Inflammatory macrophage treated with lipopolysaccharide for 1 hour (primary cell): ENCODE data around the gene ALDH4A1.
"Not testable (repeated sequence)": the region's sequence is repeated elsewhere in the genome, so short reads cannot be mapped to it uniquely, and the experiment has no call there.

Experiments
- DNase-seq, 2 donors: peaks; one replicate each; pipeline ENCODE4 v3.0.0-alpha.2; 2020 to 2022

ALDH4A1 gene

GRCh38 chr1:18875107-18875795, 27.1 kb downstream of the ALDH4A1 start:
- DNase-seq, result peak; percentile 51 to 80

DNA sequence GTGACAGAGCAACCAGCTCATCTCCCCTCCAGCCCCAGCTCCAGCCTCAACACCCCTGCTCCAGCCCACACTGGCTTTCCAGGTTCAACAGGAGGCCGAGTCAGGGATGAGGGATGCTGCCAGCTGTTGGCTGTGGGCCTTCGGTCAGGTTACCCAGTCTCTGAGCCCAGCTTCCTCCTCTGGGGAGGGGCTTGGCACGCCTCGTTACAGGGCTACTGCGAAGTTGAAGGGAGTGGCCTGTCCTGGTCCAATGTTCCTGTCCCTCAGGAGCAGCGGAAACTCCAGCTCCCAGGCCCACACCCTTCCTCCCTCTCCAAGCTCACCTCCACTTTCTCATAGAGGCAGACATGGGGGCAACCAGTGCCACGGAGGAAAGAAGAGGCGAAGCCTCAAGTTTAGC, 27.8 kb downstream of the ALDH4A1 start:
- no peak for DNase-seq

- no peak for DNase-seq
These were observed 28.3 kb downstream of the ALDH4A1 start for GRCh38 chr1:18874036-18874435.

- DNase-seq, result no peak
These were observed 30.2 kb downstream of the ALDH4A1 start for GRCh38 chr1:18872071-18872611.

DNA sequence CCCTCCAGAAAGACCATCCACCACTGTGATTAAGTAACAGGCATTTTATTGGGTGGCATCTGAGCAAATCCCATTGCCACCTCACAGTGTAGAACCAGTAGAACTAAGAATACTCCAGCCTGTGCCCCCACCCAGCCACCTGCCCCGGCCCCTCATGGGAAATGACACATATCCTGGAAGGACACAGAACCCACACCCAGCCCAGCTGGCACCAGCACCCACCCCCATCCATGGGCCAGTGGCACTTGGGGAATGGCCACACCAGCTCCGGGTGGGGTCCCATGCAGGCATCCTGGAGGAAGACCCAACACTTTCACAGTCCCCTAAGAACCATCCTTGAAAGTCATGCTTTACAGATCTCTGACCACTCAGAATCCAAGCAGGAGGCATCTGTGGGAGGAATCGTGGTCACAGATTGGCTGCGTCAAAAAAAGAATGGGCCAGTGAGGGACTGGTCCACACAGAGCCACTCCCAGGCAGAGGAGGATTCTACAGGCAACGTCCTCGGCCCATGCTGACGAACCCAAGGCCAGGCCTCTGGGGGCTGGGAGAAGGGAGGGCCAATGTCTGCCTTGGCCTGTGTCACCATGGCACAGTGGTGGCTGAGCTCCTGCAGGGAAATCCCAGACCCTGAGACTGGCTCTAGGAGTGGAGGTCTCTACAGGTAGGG, 30.8 kb downstream of the ALDH4A1 start:
- no peak for DNase-seq

DNA sequence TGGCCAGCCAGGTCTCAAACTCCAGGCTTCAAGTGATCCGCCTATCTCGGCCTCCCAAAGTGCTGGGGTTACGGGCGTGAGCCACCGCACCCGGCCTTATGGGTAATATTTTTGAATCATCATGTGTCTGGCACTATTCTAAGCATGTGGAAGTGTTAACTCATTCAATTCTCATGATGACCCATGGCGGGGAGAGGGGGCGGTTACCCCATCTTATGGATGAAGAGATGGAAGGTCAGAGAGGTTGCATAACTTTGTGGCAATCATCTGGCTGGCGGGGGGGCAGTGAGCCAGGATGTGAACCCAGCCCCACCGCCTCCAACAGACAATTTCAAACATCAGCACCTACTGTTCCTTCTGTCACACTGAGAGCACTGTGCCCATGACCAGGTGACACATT, 31.4 kb downstream of the ALDH4A1 start:
- DNase-seq, result peak in 1 of 2 donors; percentile 3

- DNase-seq, result not testable (repeated sequence)
These were observed 31.8 kb downstream of the ALDH4A1 start for GRCh38 chr1:18870595-18870865.

DNA sequence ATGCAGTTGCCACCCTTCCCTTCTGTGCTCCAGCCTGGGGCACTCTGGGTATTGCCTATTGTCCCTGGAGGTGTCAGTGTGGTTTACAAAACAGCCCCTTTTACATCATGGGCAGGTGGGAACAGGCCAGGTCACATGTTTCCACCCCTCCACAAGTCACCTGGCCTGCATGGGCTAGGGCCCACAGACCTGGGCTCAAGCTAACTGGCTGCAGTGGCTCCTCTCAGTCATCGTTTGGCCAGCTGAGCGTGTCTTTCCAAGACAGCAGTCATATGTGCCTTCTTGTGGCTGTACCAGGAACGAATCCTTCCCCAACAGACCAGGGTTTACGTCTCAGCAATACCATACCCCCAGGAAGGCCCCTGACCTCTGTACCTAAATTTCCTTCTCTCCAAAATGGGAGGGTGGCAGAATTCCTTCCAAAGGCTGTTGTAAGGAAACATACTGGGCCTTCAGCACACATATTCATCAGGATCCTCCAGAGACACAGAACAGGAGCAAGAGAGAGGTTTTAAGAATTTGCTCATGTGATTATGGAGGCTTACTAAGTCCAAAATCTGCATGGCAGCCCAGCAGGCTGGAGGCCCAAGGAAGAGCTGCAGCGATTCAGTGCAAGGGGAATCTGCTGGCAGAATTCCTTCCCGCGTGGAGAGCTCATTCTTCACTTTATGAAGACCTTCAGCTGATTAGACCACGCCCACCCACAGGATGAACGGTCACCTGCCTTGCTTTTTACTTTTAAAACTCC, 32.3 kb downstream of the ALDH4A1 start:
- DNase-seq, result no peak

DNA sequence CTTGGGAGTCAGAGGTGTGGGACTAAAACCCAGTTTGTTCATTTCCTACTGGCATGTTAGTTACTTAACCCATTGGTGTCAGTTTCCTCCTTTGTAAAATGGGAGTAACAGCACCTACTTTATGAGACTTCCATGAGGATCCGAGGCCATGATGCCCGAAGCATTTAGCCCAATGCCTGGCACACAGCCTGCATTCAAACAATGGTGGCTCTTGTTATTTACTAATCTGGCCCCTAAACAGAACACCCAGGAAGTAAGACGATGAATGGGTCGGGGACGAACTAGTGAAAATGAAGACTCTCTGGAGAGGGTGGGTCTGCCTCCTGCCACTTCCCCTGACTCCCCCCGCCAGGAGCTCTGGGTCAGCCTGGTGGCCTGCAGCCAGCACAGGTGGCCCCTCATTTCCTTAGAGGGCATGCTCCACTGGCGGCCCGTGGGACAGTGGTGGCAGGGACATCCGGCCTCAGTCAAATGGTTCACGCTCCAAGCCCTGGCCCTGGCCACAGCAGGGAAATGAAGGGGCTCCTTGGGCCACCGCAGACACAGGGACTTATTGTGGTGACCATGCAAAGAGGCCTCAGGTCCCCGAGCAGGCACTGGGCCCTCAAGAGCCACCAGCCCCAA, 33.4 kb downstream of the ALDH4A1 start:
- no peak for DNase-seq

DNA sequence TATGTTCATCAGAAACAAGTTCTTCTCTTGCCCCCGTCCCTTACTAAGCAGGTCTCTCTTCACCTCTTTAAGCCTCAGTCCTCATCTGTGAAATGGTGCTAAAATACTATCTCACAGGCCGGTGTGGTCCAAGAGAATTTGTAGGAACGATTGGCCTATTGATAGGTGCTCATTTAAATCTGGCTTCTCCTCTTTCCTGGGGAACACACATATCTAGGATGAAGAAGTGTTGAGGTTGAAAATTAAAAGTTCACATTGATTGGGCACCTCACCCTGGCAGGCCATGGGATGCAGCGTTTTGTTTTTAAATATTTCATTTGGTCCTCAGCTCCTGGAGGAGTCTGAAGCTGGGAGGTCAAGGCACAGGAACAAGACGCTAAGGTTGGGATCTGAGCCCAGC, 34.0 kb downstream of the ALDH4A1 start:
- DNase-seq, result no peak

DNA sequence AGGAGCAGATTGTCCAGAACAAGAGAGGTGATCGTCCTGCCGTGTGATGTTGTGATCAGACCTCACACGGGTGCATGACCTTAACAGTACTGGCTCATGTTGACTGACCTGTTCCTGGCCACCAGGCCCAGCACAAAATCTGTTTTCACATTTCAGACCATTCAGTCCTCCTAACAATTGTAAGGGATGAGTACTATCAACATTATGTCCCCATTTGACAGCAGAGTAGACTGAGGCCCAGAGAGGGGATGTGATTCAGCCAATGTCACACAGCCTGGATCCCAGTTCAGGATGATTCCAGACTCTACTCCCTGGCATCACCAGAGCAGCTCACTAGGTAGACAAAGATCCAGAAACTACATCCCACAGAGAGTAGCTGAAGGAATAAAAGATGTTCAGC, 35.5 kb downstream of the ALDH4A1 start:
- DNase-seq, result no peak

GRCh38 chr1:18866314-18866713, 36.0 kb downstream of the ALDH4A1 start:
- DNase-seq, result no peak

DNA sequence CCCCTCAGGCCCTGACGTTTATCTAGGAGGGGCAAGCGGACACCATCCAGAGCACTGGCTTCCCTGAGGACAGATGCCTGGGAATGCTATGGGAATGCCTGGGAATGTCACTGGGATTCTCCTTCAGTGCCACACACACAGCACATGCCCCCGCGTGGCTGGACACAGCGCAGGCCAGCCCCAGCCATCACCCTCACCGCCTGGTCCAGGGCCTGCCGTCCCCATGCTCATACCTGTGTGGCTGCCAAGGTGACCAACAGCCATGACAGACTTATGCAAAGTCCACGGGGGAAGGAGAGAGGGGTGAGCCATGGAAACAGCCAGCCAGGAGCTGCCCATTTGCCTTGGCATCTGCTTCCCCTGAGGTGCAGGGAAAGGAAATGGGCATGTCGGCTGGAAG, 37.2 kb downstream of the ALDH4A1 start:
- DNase-seq, result no peak

- DNase-seq, result no peak
These were observed 40.8 kb downstream of the ALDH4A1 start for GRCh38 chr1:18861590-18861989.

GRCh38 chr1:18861082-18861481, 41.3 kb downstream of the ALDH4A1 start:
- no peak for DNase-seq

DNA sequence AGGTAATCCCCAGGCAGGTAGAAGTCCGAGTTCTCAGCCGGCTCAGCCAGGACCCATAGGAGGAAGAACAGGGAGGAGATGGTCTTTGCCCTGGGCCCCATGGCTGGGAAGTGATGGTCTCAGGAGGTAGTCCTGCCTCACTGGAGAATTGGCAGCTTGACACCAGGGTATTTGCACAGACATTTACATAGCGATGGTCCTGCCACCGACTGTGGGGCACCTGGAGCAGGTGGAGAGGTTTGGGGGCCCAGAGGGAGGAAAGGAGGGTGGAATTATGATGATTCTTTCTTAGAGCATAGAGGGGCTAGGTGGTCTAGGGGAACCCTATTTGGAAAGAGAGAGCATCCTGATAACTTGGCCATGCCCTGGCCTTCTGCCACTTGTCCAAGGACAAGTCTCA, 42.8 kb downstream of the ALDH4A1 start, which contains the start of gene TAS1R2:
TSS of gene TAS1R2 (minus strand) at position 101 of the 400 bp plus-strand sequence. CDS start at position 101, 0 bp downstream.
- no peak for DNase-seq

- DNase-seq, result no peak
These were observed 44.2 kb downstream of the ALDH4A1 start for GRCh38 chr1:18858070-18858688.

- no peak for DNase-seq
These were observed 45.9 kb downstream of the ALDH4A1 start for GRCh38 chr1:18856435-18856834.

DNA sequence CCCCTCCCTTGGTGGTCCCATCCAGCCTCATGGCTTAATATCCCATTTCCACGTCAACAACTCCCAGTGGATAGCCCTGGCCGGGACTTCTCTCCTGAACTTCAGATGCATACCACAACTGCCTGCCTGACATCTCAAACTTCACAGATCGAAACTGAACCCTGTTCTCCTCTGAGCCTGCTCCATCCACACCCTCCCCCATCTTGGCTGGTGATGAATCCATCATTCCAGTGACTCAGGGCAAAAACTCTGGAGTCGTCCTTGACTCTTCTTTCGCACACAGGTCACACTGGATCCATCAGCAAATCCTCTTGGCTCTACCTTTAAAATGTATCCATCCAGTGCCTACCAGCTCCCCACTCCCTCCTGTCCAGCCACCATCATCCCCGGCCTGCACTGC, 46.8 kb downstream of the ALDH4A1 start:
- DNase-seq, result no peak

- no peak for DNase-seq
These were observed 47.9 kb downstream of the ALDH4A1 start for GRCh38 chr1:18854331-18855025.

- DNase-seq, result no peak
These were observed 49.9 kb downstream of the ALDH4A1 start for GRCh38 chr1:18852501-18852900.

DNA sequence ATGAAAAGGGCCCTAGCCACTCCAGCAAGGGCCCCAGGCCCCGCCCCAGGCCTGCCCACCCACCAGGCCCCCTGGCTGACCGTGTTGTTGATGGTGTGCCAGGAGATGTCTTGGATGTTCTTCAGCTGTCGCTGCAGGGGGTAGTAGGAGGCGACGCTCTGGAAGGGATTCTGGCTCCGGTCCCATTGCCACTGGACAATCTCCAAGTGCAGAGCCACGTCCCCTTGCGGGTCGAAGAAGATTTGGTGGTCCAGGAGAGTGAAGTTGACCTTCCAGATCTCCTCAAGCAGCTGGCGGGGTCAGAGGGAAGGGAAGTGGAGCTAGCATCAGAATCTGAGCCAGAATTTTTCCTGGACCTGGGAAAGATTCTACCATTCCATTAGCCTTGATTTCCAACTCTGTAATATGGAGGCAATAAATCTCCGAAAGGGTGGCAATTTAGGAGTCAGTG, 53.1 kb downstream of the ALDH4A1 start:
- DNase-seq, result no peak
